GF-D8 (cell line): ENCODE results near the gene REPIN1.
A peak's percentile ranks its signal among the peaks of the same experiment; 100 is the strongest.

Experiments
- DNase-seq: peaks from one replicate; lab custom pipeline; 2025; lab: John Stamatoyannopoulos, UW

REPIN1 gene

DNA sequence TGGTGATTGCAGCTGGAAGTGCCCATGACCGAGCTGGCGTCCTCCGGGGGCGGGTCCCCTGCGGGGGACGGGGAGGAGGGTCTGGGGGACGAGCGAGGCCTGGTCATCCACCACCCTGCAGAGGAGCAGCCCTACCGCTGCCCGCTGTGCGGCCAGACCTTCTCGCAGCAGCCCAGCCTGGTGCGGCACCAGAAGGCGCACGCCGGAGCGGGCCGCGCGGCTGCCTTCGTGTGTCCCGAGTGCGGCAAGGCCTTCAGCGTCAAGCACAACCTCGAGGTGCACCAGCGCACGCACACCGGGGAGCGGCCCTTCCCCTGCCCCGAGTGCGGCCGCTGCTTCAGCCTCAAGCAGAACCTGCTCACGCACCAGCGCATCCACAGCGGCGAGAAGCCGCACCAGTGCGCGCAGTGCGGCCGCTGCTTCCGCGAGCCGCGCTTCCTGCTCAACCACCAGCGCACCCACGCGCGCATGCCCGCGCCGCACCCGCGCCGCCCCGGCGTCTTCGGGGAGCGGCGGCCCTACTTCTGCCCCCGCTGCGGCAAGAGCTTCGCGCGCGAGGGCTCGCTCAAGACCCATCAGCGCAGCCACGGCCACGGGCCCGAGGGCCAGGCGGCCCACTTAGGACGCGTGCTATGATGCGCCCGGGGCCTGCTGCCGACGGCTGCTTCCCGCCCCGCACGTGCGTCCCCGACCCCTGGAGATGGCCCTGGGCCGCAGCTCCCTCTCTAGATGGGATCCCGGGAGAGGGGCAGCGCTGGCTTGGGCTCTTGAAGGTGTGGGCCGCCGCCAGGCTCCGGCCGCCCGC is 39.2 kb downstream of the REPIN1 start:
- no peak for DNase-seq

DNA sequence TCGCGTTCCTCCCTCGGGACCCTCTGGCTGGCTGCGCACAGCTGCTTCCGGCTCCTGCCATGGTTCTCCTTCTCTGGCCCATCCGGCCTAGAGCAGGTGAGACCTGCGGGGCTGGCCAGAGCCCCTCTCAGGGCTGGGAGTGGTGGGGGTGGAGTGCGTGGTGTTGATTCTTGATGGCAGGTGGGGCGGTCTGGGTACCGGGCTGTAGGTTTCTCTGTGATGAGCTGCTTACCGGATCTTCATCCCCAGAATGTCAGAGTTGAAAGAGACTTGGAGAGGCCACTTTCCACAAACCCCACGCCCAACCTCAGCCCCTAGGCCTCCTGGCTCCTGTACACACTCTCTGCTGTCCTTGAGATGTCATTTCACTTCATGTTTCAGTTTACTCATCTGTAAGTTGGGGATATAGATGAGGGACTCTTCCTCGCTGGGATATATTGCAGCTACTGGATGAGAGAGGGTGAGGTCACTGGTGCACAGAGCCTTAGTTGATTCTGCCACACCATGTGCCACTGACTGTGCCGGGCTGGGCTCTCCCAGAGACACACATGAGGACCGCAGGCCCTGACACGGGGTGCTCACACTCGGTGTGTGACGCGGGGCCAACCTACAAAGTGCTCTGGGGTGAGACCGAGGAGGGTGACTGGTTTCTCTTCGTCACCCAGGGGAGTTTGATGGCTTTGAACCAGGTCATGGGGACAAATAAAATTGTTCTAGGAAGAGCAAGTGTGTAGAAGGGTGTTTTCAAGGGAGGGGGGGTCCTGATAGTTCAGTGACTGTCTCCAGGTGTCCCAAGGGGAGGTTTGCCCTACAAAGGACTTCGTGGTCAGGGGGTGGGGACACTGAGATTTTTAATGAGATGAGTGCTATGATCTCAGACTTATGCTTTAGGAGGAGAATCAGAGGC is 40.0 kb downstream of the REPIN1 start:
- no peak for DNase-seq

DNA sequence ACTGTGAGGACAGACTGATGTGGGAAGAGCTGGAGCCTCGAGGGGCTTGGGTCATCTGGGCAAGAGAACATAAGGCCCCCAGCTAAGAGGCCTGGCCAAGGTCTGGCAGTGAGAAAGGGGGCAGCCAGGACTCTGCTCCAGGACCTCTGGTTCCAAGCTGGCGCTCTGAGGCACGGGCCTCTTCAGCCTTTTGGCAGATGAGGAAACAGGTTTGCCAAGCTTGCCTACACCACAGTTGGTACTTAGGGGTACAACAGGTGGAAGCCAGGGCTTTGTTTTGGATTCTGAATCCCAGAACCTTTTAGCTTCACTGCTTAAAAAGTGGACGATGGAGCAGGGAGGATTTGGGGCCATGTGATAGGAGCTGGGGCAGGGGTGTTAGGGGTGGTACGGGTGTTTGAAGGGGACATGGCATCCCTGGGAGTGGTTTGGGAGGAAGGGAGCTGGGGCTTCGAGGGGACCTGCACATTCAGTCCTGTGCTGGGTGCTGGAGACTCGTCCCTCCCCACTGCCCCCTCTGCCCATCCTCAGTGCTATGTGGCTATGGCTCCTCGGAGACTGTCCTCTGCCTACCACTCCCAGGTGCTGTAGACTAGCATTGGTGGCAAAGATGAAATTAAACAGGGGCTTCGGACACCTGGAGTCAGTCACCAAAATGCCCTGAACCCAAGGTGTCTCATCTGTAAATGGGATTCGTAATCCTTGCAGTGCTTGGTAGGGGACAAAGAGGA is 40.8 kb downstream of the REPIN1 start:
- DNase-seq, result no peak

DNA sequence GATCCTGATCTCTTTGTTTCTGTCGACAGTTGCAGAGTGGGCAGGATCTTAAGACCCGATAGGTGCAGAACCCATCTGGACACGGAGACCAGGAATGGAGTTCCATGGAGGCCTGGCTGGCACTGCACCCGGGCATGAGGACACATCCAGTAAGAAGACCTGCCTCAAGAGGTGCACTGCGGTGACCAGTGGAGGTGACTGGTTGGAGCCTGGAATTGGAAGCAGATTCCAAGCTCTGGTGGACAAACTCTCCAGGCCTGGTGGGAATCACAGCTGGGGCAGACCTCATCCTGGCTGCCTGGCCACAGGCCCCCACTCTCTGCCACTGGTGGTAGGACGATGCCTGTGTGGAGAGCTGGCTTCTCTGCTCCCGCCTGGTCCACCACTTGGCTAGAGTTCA is 41.5 kb downstream of the REPIN1 start:
- no peak for DNase-seq

DNA sequence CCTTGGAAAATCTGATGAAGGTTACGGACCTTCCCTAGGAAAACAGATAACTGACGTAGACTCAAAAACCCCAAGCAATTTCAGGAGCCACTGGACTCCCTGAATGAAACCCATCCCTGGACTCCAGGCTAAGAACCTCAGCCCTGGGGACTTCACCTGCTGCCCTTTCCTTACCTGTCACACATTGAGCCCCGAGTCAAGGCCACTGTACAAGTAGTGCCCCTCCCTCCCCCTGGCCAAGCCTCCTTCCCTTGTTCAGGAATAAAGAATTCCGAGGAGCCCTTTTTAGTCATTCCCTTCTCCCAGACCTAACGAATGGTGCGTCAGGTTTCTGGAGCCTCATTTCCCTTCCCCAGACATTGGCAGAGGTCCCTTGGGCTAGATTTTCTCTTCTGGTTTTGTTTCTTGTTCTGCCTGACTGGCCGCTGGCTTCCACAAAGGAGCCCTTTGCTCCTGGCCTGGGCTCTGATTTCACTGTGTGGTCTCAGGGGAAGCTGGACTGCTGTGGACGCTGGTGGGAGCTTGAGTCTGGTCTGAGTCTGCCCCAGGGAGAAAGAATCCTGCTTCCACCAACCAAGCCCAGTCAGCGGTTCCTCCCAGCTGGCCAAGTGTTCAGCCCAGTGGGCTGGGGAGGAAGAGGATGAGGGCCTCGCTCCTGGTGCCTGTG is 42.2 kb downstream of the REPIN1 start:
- DNase-seq, result no peak

DNA sequence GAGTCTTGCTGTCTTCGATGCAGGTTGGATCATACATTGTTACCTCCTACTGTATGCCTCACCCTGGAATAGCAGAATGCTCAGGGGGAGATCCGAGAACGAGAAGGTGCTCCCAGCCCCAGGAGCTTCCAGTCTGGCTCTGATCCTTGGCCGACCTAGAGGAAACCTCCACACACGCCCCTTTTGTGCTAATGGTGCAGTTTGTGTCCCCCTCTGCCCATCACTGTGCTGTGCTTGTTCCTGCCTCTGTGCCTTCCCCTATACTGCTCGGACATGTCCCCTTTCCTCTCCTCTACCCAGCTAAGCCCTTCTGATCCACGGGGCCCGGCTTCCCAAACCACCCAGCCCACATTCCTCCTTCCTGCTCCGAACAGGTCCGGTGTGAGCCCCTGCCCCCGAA is 43.0 kb downstream of the REPIN1 start:
- no peak for DNase-seq

DNA sequence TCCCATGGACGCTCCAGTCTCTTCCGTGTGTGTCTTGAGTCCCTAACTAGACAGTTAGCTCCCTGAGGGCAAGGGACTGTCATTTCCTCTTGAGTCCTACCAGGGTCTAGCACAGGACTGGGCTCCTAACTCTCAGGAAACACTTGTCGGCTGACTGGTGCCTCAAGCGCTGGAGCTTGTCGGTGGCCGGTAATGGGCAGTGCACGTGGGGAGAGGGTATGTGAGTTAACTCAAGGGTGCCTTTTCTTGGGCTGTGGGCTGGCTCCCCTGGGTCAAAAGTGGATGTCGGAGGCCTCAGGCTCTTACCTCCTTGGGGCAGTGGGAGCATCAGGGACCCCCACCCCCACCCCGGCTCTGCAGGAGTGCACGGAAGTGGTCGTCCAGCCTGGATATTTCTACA is 43.4 kb downstream of the REPIN1 start:
- DNase-seq, result no peak

DNA sequence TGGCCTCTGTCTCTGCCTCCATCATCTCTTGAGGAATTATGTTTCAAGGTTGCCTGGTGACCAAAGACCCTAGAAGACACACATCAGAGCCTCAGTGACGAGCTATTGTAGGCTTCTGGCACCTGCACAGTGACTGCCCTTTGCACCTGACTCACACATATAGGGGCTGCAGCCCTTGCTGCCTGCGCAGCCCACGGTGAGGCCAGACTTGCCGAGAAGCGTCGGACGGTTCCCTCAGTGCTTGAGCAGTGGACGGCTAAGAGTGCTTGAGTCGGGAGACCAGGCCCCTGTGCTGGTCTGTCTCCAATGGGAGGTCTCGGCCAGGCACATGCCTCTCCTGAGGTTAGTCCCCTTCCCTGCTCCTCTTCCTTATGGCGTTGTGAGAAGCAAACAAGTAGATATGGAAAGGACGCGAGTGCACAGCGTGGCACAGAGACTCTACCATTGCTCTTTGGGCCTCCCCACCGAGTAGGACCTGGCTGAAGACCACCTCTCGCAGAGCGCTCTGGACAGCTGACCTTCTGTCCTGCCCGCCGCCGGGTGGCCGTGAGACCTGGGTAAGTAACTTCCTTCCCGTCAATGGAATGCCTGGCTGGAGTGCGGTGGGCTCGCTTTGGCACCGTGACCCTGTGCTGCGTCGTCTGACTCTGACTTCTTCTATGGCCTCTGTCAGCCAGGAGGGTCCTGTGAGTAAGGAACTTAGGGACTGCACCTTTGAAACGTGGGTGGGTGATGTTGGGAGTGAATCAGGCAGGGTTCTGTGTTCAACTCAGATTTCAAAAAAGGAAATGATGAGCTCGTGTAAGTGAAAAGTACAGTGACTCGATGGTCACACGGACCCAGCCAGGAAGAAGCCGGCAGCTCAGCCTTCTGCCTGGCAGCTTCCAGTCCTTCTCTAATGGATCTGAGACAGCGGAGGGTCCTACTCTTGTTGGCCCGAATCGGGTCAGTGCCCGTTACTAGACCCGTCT is 44.2 kb downstream of the REPIN1 start:
- DNase-seq, result no peak

DNA sequence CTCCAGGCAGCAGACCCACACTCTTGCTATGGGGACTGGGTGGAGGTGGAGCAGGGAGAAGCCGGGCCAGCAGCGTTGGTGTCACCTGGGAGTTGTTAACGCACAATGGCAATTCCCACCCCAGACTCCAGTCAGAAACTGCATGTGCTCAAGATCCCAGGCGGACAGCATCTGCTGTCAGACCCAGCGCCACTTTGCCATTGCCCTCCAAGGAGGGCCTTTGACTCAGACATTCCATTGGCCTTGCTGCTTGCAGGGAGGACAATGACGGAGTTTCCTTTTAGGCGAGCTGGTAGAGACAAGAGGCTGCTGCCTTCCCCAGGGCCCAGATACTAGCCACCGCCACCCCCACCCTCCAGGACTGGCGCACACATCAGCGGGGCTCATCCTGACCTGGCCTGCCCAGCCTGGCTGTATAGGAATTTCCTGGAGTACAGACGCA is 45.0 kb downstream of the REPIN1 start:
- no peak for DNase-seq

DNA sequence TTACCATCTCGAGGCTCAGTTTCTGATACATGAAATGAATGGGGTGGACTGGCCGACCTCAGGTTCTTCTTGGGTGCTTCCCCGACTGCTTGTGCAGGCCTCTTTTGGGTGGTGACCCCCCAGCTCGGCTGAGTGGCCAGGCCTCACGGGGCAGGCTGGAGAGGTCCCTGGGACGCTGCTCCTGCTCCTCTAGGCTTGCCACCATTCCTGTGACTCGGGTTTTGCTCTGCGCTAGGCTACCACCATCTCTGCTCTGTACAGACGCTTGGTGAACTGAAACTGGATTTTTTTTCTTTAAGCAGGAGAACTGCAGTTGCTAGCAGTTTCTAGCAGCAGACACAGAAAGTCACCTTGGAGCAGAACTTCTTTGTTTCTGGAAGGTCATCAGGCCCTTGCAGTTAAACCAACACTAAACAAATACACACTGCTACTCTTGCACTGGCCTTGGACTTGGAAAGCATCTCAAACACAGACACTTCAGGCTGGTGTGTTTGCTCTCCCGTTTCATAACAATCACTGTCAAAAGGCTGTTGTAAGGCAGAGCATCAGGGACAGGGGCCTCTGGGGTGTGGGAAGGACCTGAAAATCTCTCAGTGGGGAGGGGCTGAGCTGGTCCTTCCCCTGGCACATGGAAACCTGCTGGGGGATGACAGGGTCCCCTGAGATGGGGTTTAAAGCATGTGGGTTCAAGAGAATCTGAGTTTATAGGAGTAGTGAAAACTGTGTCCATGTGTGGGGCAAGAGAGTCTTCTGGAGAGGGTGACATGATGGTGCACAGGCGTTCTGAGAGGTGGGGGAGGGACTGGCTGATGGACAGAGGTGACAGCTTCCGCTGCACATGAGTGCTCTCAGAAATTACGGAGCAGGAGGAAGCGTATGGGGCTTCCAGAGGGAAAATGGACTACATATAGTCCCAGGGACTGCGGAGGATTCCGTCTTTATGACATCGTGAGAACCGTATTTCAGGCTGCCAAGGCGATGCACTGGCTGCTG is 46.8 kb downstream of the REPIN1 start:
- no peak for DNase-seq

DNA sequence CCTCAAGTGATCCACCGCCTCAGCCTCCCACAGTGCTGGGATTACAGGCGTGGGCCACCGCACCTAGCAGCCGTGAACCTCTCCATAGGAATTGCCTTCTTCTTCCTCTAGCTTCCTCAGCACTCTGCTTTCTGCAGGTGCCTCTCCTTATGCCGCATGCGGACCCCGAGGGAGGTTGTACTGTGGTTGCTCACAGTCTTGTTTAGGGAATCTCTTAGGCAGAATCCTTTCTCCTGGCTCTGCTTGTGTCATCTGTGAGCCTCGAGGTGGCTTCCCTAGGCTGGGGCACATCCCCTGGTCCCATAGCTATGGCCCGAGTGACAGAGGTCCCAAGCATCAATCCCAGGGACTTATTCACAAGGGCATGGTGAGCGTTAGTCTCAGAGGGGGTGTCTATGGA is 48.6 kb downstream of the REPIN1 start:
- DNase-seq, result no peak

DNA sequence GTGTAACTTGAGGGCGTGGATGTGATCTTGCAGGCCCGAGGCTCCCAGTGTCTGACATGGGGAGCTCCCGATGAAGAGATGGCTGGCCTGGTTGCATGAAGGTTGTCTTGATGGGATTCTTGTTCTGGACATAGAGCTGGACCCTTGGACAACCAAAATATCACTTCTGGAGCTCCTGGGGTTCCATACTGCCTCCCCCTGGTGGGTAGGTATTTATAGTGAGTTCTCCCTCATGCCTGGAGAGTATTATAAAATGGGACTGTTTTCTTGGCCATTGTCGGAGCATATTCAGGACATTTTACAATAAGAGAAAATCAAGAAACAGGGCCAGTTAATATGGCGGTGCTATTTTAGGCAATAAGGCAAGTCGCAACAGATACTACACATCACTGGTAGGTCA is 49.2 kb downstream of the REPIN1 start:
- no peak for DNase-seq

DNA sequence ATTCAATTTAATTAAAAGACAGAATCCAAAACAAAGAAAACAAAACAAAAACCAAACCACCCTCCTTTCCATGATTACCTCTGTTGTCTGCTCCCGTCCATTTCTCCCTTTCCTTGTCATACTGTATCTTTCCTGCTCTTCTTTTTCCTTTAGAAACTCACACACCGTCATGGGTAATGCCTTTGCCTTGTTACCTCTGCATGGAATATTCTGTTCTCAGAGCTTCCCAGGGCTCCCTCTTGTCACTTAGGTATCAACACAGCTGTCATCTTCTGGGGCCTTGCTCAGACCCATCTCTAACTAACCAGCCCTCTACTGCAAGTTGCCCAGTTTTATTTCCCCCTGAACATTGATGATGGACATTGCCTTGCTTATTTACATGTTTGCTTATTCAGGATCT is 51.6 kb downstream of the REPIN1 start:
- DNase-seq, result no peak

DNA sequence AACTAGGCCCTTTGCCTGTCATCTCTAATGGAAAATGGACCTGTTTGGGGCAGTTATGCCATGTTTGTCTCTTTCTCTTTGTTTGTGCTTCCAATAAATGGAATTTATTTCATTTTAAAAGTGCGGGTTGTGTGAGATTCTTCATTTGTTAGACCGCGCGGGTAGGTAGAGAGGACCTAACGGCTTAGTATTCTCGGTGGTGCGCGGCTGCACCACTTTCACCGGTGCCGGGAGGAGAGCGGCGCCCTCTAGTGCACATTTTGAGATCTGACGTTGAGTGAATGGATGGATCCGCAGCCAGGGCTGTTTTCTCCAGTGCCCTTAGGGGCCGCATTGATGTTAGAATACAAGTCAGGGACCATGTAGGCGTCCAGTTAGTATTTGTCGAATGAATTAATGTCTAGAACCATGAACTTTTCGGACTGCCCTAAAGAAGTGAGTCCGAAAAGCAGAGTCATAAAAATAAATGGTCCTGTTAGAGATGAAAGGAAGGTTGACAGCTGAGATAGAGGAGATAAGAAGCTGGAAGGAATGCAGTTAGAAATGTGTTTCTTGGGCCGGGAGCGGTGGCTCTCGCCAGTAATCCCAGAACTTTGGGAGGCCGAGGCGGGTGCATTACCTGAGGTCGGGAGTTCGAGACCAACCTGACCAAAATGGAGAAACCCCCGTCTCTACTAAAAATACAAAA is 52.5 kb downstream of the REPIN1 start:
- DNase-seq, result peak; percentile 55

DNA sequence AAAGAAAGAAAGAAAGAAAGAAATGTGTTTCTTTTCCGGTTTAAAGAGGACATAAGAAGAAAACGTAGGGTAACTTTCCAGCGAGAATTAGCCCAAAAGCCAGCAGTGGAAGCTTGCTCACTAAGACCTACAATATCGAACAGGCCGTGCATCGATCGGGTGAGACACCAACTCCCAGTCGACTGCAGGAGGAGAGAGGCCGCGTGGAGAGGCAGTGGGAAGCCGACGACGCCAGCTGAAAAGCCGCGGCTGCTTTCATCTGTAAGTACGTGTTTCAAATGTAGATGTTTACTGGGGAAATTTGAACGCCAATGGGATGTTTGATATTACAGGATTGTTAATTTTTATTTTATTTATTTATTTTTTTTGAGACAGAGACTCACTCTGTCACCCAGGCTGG is 53.2 kb downstream of the REPIN1 start:
- no peak for DNase-seq
